Neural progenitor cell (in vitro differentiated cells): ENCODE results near the gene PSMG4. TPM values are rescaled to one million over a fixed set of nuclear protein-coding genes. Genes with fewer than 3 reads are reported as not detected.
A peak's percentile ranks its signal among the peaks of the same experiment; 100 is the strongest.

Experiments
- DNase-seq: peaks from one replicate; pipeline ENCODE4 v3.0.0-alpha.2; 2016; ENCODE audit warnings: low spot score
- H2AFZ ChIP-seq: fragments of 200-600 bp; sonication (generic); replicated peaks from 2 replicates; pipeline ENCODE4 v1.6.1; 2016; ENCODE audit warnings: antibody characterized with exemption
- H3F3A ChIP-seq: fragments of 200-600 bp; sonication (generic); 2 replicates; pipeline ENCODE4 v1.6.1; 2016; ENCODE audit warnings: antibody characterized with exemption, low read depth
- H3K27ac ChIP-seq: fragments of 200-600 bp; sonication (generic); 2 replicates; pipeline ENCODE4 v1.5.1; 2016; ENCODE audit warnings: mild to moderate bottlenecking
- H3K27me3 ChIP-seq: fragments of 200-600 bp; sonication (generic); 2 replicates; pipeline ENCODE4 v1.6.1; 2016; ENCODE audit warnings: mild to moderate bottlenecking, moderate library complexity
- H3K36me3 ChIP-seq: fragments of 200-600 bp; sonication (generic); 2 replicates; pipeline ENCODE4 v1.5.1; 2016
- H3K4me1 ChIP-seq: fragments of 200-600 bp; sonication (generic); 2 replicates; pipeline ENCODE4 v1.6.1; 2016; ENCODE audit warnings: mixed run types
- H3K4me2 ChIP-seq: fragments of 200-600 bp; sonication (generic); 2 replicates; pipeline ENCODE4 v1.6.1; 2016
- H3K4me3 ChIP-seq: fragments of 200-600 bp; sonication (generic); 2 replicates; pipeline ENCODE4 v1.5.1; 2016
- H3K79me2 ChIP-seq: fragments of 200-600 bp; sonication (generic); 2 replicates; pipeline ENCODE4 v1.6.1; 2016; ENCODE audit warnings: low read depth
- H3K9ac ChIP-seq: fragments of 200-600 bp; sonication (generic); 2 replicates; pipeline ENCODE4 v1.6.1; 2016
- H3K9me3 ChIP-seq: fragments of 200-600 bp; sonication (generic); 2 replicates; pipeline ENCODE4 v1.5.1; 2016; ENCODE audit warnings: low read depth
- H4K20me1 ChIP-seq: fragments of 200-600 bp; sonication (generic); 2 replicates; pipeline ENCODE4 v1.6.1; 2016; ENCODE audit warnings: low read depth
- H3K27ac Mint-ChIP-seq: 3 replicates; pipeline ENCODE4 v1.8.0; 2021; ENCODE audit warnings: mixed read lengths
- H3K27me3 Mint-ChIP-seq: 2 replicates; pipeline ENCODE4 v1.8.0; 2022; ENCODE audit warnings: low read depth, mild to moderate bottlenecking, inconsistent platforms, moderate library complexity, mixed read lengths; ENCODE audit not compliant: insufficient read depth
- H3K36me3 Mint-ChIP-seq: 3 replicates; pipeline ENCODE4 v1.8.0; 2021; ENCODE audit warnings: mixed read lengths
- H3K4me1 Mint-ChIP-seq: 3 replicates; pipeline ENCODE4 v1.8.0; 2021; ENCODE audit warnings: mixed read lengths
- H3K4me3 Mint-ChIP-seq: 3 replicates; pipeline ENCODE4 v1.8.0; 2021; ENCODE audit warnings: mild to moderate bottlenecking, moderate library complexity, mixed read lengths
- H3K9me3 Mint-ChIP-seq: 3 replicates; pipeline ENCODE4 v1.8.0; 2020; ENCODE audit warnings: mixed read lengths
- EZH2 ChIP-seq: fragments of 200-600 bp; sonication (generic); IDR thresholded peaks from 2 replicates; pipeline ENCODE4 v1.6.1; 2017; ENCODE audit warnings: antibody characterized with exemption, mild to moderate bottlenecking, moderate library complexity
- EZH2phosphoT487 ChIP-seq: fragments of 200-600 bp; sonication (generic); IDR thresholded peaks from 2 replicates; pipeline ENCODE4 v1.6.1; 2017; ENCODE audit warnings: antibody characterized with exemption
- total RNA-seq: library from RNA; depleted of rRNA; stranded (reverse); fragments of >200 nt; gene quantifications from 2 replicates; pipeline ENCODE4 v1.2.3, GENCODE V29; 2015; ENCODE audit warnings: low replicate concordance
- TF ChIP-seq, protein P1 (sequence below): fragments of 200-600 bp; sonication (generic); IDR thresholded peaks from 2 replicates; pipeline ENCODE4 v1.5.1; 2017; ENCODE audit warnings: antibody characterized with exemption, mild to moderate bottlenecking

The PSMG4 gene
- total RNA-seq, 1 donor from 2014 or later: 15.2 TPM

DNA sequence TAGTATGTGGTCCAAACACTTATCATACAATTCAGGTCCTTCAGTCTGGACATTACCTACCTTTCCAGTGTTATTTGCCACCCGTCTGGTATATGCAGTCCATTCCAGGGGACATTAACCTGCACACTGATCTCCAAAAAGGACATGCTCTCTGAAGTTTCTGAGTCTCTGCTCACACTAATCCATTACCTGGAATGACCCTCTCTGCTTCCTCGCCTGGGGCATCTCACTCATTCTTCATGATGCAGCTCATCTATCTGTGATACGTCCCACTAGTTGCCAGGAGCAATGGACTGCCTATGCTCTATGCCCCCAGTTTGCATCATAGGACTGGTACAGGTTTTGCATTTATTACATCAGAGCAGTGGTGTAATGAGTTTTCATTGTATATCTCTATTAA lies 25.4 kb upstream of the PSMG4 start:
- no peak for DNase-seq
- no peaks in the 10 kb centered on the region for H3K36me3 ChIP-seq
- no peak overlapping the region for H2AFZ ChIP-seq
- Mint-ChIP-seq H3K36me3 (peaks cover 10% of the 10 kb centered on the region), H3K27me3 (peaks cover 6% of the 10 kb centered on the region), H3K4me3 (peak overlapping the region; percentile 98), H3K4me1 (peaks cover 49% of the 10 kb centered on the region), H3K9me3 (no peaks in the 10 kb centered on the region), H3K27ac (peak overlapping the region; percentile 4)
- H4K20me1 ChIP-seq: peaks cover 4% of the 10 kb centered on the region
- no peaks in the 10 kb centered on the region for H3K79me2 ChIP-seq
- peaks cover 40% of the 10 kb centered on the region for H3K27me3 ChIP-seq
- no peaks in the 10 kb centered on the region for H3K9me3 ChIP-seq
- no peak overlapping the region for H3K4me3 ChIP-seq
- no peak overlapping the region for H3K9ac ChIP-seq
- no peak overlapping the region for H3K27ac ChIP-seq
- TF ChIP-seq, protein P1, sequence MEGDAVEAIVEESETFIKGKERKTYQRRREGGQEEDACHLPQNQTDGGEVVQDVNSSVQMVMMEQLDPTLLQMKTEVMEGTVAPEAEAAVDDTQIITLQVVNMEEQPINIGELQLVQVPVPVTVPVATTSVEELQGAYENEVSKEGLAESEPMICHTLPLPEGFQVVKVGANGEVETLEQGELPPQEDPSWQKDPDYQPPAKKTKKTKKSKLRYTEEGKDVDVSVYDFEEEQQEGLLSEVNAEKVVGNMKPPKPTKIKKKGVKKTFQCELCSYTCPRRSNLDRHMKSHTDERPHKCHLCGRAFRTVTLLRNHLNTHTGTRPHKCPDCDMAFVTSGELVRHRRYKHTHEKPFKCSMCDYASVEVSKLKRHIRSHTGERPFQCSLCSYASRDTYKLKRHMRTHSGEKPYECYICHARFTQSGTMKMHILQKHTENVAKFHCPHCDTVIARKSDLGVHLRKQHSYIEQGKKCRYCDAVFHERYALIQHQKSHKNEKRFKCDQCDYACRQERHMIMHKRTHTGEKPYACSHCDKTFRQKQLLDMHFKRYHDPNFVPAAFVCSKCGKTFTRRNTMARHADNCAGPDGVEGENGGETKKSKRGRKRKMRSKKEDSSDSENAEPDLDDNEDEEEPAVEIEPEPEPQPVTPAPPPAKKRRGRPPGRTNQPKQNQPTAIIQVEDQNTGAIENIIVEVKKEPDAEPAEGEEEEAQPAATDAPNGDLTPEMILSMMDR: no peak
- no peak for TF ChIP-seq EZH2phosphoT487
- TF ChIP-seq EZH2: no peak
- peaks cover 21% of the 10 kb centered on the region for H3K4me1 ChIP-seq
- peaks cover 32% of the 10 kb centered on the region for H3F3A ChIP-seq
- peak overlapping the region; percentile 87 for H3K4me2 ChIP-seq

DNA sequence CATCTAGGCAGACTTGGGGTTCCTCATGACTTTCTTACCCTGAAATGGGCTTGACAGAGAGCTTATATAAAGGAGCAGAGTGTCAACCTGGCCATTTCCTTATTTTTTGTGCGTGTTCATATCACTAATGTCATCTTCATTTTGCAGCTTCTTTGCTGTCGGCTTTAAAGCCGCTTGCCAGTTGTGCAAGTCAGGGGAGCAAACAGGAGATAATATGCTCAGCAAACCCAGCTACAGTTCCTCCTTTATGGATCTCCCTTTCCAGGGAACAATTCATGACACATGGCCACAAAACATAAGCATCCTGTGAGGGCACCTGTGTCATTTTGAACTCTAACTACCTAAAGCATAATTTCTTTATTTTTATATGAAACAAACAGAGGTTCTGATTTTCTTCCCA lies 24.8 kb upstream of the PSMG4 start:
- peaks cover 21% of the 10 kb centered on the region for H3K4me1 ChIP-seq
- peaks cover 52% of the 10 kb centered on the region for H3K4me1 Mint-ChIP-seq

DNA sequence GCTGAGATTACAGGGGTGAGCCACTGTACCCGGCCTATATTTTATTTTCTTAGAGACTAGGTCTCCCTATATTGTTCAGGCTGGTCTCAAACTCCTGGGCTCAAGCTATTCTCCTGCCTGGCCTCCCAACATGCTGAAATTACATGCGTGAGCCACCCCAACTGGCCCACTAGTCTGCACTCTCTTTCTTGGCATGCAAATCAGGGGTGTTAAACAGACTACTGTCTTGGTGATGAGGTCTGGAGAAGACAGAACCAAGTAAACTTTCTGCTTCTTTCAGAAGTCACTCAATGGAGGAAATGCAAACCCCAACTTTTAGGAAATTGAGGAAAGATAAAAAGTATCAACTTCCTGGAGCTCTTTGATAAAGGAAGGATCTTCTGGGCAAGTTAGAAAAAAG lies 23.3 kb upstream of the PSMG4 start:
- DNase-seq: no peak
- Histone ChIP-seq H3K9me3 (no peaks in the 10 kb centered on the region), H4K20me1 (no peaks in the 10 kb centered on the region), H2AFZ (no peak overlapping the region), H3K4me2 (no peak overlapping the region), H3K36me3 (no peaks in the 10 kb centered on the region), H3K27me3 (peaks cover 21% of the 10 kb centered on the region), H3K4me1 (peaks cover 10% of the 10 kb centered on the region), H3K4me3 (no peak overlapping the region), H3K79me2 (no peaks in the 10 kb centered on the region), H3K27ac (no peak overlapping the region), H3F3A (peaks cover 15% of the 10 kb centered on the region), H3K9ac (no peak overlapping the region)
- Mint-ChIP-seq H3K4me1 (peaks cover 57% of the 10 kb centered on the region), H3K4me3 (peak overlapping the region; percentile 43), H3K36me3 (peaks cover 16% of the 10 kb centered on the region), H3K27me3 (peaks cover 2% of the 10 kb centered on the region), H3K9me3 (no peaks in the 10 kb centered on the region), H3K27ac (no peak overlapping the region)
- no peak for TF ChIP-seq EZH2
- no peak for TF ChIP-seq EZH2phosphoT487
- TF ChIP-seq, protein P1: no peak

More for the DNA sequence above, 24.8 kb upstream of the PSMG4 start:
- Histone ChIP-seq H3F3A (peaks cover 26% of the 10 kb centered on the region), H2AFZ (no peak overlapping the region), H3K9me3 (no peaks in the 10 kb centered on the region), H3K36me3 (no peaks in the 10 kb centered on the region), H3K27ac (no peak overlapping the region), H3K79me2 (no peaks in the 10 kb centered on the region), H3K4me3 (no peak overlapping the region), H3K27me3 (peaks cover 37% of the 10 kb centered on the region), H3K9ac (no peak overlapping the region), H4K20me1 (peaks cover 4% of the 10 kb centered on the region), H3K4me2 (no peak overlapping the region)
- Mint-ChIP-seq H3K36me3 (peaks cover 15% of the 10 kb centered on the region), H3K27ac (no peak overlapping the region), H3K9me3 (no peaks in the 10 kb centered on the region), H3K27me3 (peaks cover 6% of the 10 kb centered on the region), H3K4me3 (peak overlapping the region; percentile 63)
- DNase-seq: no peak
- TF ChIP-seq EZH2 (no peak), EZH2phosphoT487 (no peak)
- TF ChIP-seq, protein P1: no peak
